Sigmoid colon (tissue), 7 donors: ENCODE results near the gene KCNQ4. TPM values are rescaled to one million over a fixed set of nuclear protein-coding genes. Genes with fewer than 3 reads are reported as not detected.
A peak's percentile ranks its signal among the peaks of the same experiment; 100 is the strongest.

Experiments
- DNase-seq: peaks from one replicate; pipeline ENCODE4 v3.0.0-alpha.2; 2019
- H3K27ac ChIP-seq, 4 donors: fragments of 200-600 bp; sonication (generic); one replicate each; pipeline ENCODE4 v1.5.1; 2016 to 2019; ENCODE audit warnings: mild to moderate bottlenecking in 1 of 4
- H3K27me3 ChIP-seq, 3 donors: fragments of 200-600 bp; sonication (generic); one replicate each; pipeline ENCODE4 v1.5.1; 2019; ENCODE audit warnings: mild to moderate bottlenecking in 1 of 3
- H3K36me3 ChIP-seq, 4 donors: fragments of 200-600 bp; sonication (generic); one replicate each; pipeline ENCODE4 v1.5.1; 2016 to 2019
- H3K4me1 ChIP-seq, 4 donors: fragments of 200-600 bp; sonication (generic); one replicate each; pipeline ENCODE4 v1.5.1; 2017 to 2019
- H3K4me3 ChIP-seq, 4 donors: fragments of 200-600 bp; sonication (generic); one replicate each; pipeline ENCODE4 v1.5.1; 2017 to 2019; ENCODE audit warnings: mild to moderate bottlenecking in 2 of 4, moderate library complexity in 1 of 4
- H3K9me3 ChIP-seq, 4 donors: fragments of 200-600 bp in 3 of 4; sonication (generic) in 3 of 4; one replicate each; pipeline versions ENCODE4 v1.5.1 to v1.6.1; 2013 to 2019
- CTCF ChIP-seq, 4 experiments: fragments of 450-650 bp in 3 of 4; fragments of 200-600 bp in 1 of 4; IDR thresholded peaks; one replicate each; pipeline ENCODE4 v1.5.1; 2016 to 2019; ENCODE audit warnings: antibody characterized with exemption in 4 of 4, mild to moderate bottlenecking in 3 of 4, moderate library complexity in 2 of 4
- EP300 ChIP-seq, 4 donors: sonication (generic); formaldehyde crosslinking; IDR thresholded peaks; one replicate each; pipeline ENCODE4 v1.6.1; 2017; ENCODE audit warnings: antibody characterized with exemption in 4 of 4
- POLR2A ChIP-seq, 2 donors: fragments of 450-650 bp; IDR thresholded peaks; one replicate each; pipeline ENCODE4 v1.6.1; 2016; ENCODE audit warnings: antibody characterized with exemption in 2 of 2, mild to moderate bottlenecking in 2 of 2, moderate library complexity in 2 of 2
- POLR2AphosphoS5 ChIP-seq, 4 donors: sonication (generic); formaldehyde crosslinking; IDR thresholded peaks; one replicate each; pipeline ENCODE4 v1.6.1; 2017; ENCODE audit warnings: antibody characterized with exemption in 4 of 4
- WGBS, 2 donors: extraction: QIAGEN DNeasy Blood & Tissue Kit; methylation state at CpG; one replicate each; pipeline ENCODE4 v1.1.7; 2013; 5-methylcytosine and 5-hydroxymethylcytosine counted together
- intact Hi-C: fragments of 100-400 bp; cut with DNase I; formaldehyde crosslinking; loops from one replicate; pipeline ENCODE4 v1.15.1; 2023
- polyA plus RNA-seq, 3 donors: library from polyadenylated mRNA; stranded (reverse); fragments of 200-250 nt; gene quantifications; one replicate each; pipeline ENCODE4 v1.2.3, GENCODE V29; 2013
- total RNA-seq, 4 donors: library from RNA; depleted of rRNA; stranded (reverse); fragments of >200 nt; gene quantifications; one replicate each; pipeline ENCODE4 v1.1.0, GENCODE V29; 2016
- donor health status: healthy with polysubstance abuse.
- donor health status: Bipolar disorder and iron deficiency.
- donor health status: healthy.

The KCNQ4 gene
- total and polyA plus RNA-seq, 7 donors = 0.60 to 10.8 (median 6.3) TPM; not detected in 1

GRCh38 chr1:40776236-40777072 lies 7.1 kb upstream of the KCNQ4 start:
- H3K4me3 ChIP-seq = no peak overlapping the region
- intact Hi-C loops = no loop called here
- no peak overlapping the region for H3K27ac ChIP-seq
- 95 to 97% methylated on average over 4 of the region's 4 CpGs for WGBS, 2 donors
- H3K27me3 ChIP-seq = no peaks in the 10 kb centered on the region
- H3K4me1 ChIP-seq = peaks cover 0 to 9% (median 7%) of the 10 kb centered on the region in 4 donors
- peaks cover 0 to 10% (median 3%) of the 10 kb centered on the region in 4 donors for H3K36me3 ChIP-seq
- no peaks in the 10 kb centered on the region for H3K9me3 ChIP-seq
- DNase-seq = no peak
- TF ChIP-seq POLR2AphosphoS5 (IDR thresholded peaks at IDR 0.05) (no peak), EP300 (IDR thresholded peaks at IDR 0.05) (no peak), CTCF (IDR thresholded peaks at IDR 0.05) (no peak), POLR2A (IDR thresholded peaks at IDR 0.05) (no peak)

DNA sequence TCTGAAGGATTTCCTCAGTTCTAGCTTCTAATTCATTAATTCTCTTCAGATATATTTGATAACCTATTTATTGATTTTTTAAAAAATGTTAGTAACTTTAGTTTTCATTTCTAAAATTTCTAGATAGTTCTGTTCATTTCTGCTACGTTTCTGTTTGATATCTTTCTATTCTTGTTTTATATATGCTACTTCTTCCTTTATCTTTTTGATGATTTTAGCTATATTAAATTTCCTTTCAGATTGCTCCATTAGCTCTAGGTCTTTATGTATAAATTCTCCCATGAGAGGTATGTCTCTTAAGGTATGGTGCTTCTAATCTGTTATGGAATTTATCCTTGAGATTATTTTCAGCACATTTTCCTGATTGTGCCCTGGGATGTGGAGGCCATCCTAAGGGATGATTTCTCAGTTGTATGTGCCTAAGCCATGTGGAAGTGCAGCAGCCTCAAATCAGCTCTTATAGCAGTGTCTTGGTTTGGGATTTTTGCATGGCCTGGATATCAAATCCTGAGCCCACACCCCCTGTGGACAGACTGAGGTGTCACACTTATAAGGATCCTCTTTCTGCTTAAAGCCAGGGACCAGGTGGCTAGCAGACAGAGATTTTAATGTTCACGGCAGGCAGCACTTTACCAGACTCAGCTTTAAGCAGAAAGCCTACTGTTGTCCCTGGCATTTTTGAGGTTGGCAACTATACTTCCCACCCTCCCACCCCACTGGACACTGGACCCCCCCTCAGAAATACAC lies 6.2 kb upstream of the KCNQ4 start:
- 94 to 98% methylated on average over 2 of the region's 2 CpGs for WGBS, 2 donors
- peaks cover 0 to 17% (median 12%) of the 10 kb centered on the region in 4 donors for H3K4me1 ChIP-seq
- no peak for DNase-seq
- H3K4me3 ChIP-seq = no peak overlapping the region
- no peak overlapping the region for H3K27ac ChIP-seq
- H3K9me3 ChIP-seq = no peaks in the 10 kb centered on the region
- TF ChIP-seq EP300 (IDR thresholded peaks at IDR 0.05) = no peak
- TF ChIP-seq POLR2AphosphoS5 (IDR thresholded peaks at IDR 0.05) = no peak
- no peak for TF ChIP-seq POLR2A (IDR thresholded peaks at IDR 0.05)
- no peak for TF ChIP-seq CTCF (IDR thresholded peaks at IDR 0.05)
- peaks cover 0 to under 1% (median 0%) of the 10 kb centered on the region in 4 donors for H3K36me3 ChIP-seq
- intact Hi-C loops = no loop called here
- H3K27me3 ChIP-seq = no peaks in the 10 kb centered on the region

DNA sequence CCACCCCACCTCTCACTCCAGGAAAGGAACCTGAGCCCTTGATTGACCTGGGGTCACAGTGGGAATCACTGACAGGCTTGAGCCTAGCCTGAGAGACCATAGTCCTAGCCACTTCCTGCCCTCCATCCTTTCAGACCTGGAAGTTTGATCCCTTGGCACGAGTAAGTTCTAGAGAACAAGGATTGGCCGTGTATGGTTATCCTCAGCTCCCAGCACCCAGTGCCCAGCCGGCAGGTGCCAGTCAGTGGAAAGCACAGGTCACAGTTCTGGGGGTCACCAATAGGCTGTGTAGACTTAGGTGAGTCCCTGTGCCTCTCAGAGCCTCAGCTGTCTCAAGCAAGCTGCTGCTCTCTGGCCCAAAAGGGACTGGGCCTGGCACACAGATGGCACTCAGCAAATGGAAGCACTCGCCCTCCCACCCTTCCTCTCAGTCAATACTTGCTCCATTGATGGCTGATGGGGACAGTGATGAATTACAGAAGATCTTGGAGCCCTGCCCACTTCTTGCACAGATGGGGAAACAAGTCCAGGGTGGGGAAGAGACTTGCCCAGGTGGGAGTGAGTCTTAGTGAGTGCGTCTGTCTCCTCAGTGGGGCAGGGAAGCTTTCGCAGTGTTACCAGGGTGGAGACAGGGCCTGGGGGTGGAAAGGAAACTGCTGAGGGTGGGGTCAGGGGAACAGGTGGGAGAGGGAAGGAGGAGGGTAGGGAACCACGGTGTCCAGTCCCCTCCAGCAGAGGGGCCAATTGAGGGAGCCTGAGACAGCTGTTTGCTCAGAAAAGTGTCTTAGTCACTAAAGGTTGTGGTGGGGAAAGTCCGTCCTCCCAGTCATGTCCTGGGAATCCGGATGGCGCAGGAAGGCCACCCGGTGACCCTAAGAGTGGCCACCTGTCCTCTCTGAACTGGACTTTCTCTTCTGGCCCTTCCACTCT lies 2.6 kb upstream of the KCNQ4 start:
- intact Hi-C loops = loop anchor here (5.0 kb wide), 1 partner anchor 89 kb away; the partner anchor contains the start of gene NFYC
- peaks cover 3 to 35% (median 25%) of the 10 kb centered on the region in 4 donors for H3K4me1 ChIP-seq

More for the DNA sequence above, 2.6 kb upstream of the KCNQ4 start:
- no peak for TF ChIP-seq EP300 (IDR thresholded peaks at IDR 0.05)
- TF ChIP-seq CTCF (IDR thresholded peaks at IDR 0.05) = no peak
- TF ChIP-seq POLR2AphosphoS5 (IDR thresholded peaks at IDR 0.05) = no peak
- no peak for TF ChIP-seq POLR2A (IDR thresholded peaks at IDR 0.05)
- H3K36me3 ChIP-seq = no peaks in the 10 kb centered on the region
- no peaks in the 10 kb centered on the region for H3K9me3 ChIP-seq
- H3K27ac ChIP-seq = no peak overlapping the region
- H3K27me3 ChIP-seq = no peaks in the 10 kb centered on the region
- no peak overlapping the region for H3K4me3 ChIP-seq
- WGBS, 2 donors = 39 to 72% methylated on average over 11 of the region's 11 CpGs
- peak; percentile 55 for DNase-seq
